GM12865 (cell line): Measurements from ENCODE around the gene C16orf86.

Experiments used
- DNase-seq: peaks from one replicate; pipeline ENCODE4 v3.0.0; 2010; ENCODE audit warnings: low read depth
- H3K4me3 ChIP-seq: 2 replicates; pipeline ENCODE4 v1.5.1; 2011; ENCODE audit warnings: mild to moderate bottlenecking, low read depth, low read length, control low read depth
- CTCF ChIP-seq: IDR thresholded peaks from 2 replicates; pipeline ENCODE4 v1.5.1; 2011; ENCODE audit warnings: low read length, control low read depth, low read depth, inconsistent platforms; ENCODE audit not compliant: insufficient read depth; ENCODE audit errors: missing control alignments

C16orf86 gene

GRCh38 chr16:67703626-67704025 lies 37.0 kb downstream of the C16orf86 start:
- H3K4me3 ChIP-seq = no peak overlapping the region
- no peak for TF ChIP-seq CTCF
- DNase-seq = no peak

- H3K4me3 ChIP-seq = no peak overlapping the region
- no peak for DNase-seq
- TF ChIP-seq CTCF = no peak
Measured at GRCh38 chr16:67704110-67704509, 37.5 kb downstream of the C16orf86 start.

DNA sequence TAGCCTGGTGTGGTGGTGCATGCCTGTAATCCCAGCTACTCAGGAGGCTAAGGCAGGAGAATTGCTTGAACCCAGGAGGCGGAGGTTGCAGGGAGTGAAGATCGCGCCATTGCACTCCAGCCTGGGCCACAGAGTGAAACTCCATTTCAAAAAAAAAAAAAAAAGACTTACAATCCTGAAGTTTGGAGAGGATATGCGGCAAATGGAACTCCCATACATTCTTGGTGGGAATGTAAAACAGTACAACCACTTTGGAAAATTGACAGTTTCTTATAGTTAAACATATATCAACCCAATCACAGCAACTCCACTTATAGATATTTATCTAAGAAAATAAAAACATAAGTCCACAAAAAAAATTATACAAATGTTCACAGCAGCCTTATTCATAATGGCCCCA lies 40.6 kb downstream of the C16orf86 start:
- TF ChIP-seq CTCF = no peak
- H3K4me3 ChIP-seq = no peak overlapping the region
- no peak for DNase-seq

- H3K4me3 ChIP-seq = no peak overlapping the region
- no peak for TF ChIP-seq CTCF
- DNase-seq = no peak
Measured at GRCh38 chr16:67707790-67708189, 41.2 kb downstream of the C16orf86 start.

GRCh38 chr16:67708368-67708771 lies 41.8 kb downstream of the C16orf86 start:
- H3K4me3 ChIP-seq = no peak overlapping the region
- DNase-seq = no peak
- TF ChIP-seq CTCF = no peak

- no peak overlapping the region for H3K4me3 ChIP-seq
- DNase-seq = no peak
- no peak for TF ChIP-seq CTCF
Measured at GRCh38 chr16:67709050-67709449, 42.4 kb downstream of the C16orf86 start.

- no peak for TF ChIP-seq CTCF
- H3K4me3 ChIP-seq = no peak overlapping the region
- no peak for DNase-seq
Measured at GRCh38 chr16:67710607-67711006, 44.0 kb downstream of the C16orf86 start.
